Measurements from ENCODE around the gene CARD10.
A peak's percentile ranks its signal among the peaks of the same experiment; 100 is the strongest.

Gene CARD10

GRCh38 chr22:37564111-37564711, 45.0 kb upstream of the CARD10 start:
- TF ChIP-seq CTCF (conservative IDR thresholded peaks at IDR 0.05; ENCODE audit: control insufficient read depth, insufficient read depth, low read depth, low read length): no peak
- peak; percentile 35 for DNase-seq (ENCODE audit: low read depth)
- H3K4me3 ChIP-seq (ENCODE audit: control insufficient read depth, low read depth, low read length): no peak overlapping the region

GRCh38 chr22:37563153-37564081, 44.2 kb upstream of the CARD10 start:
- no peak for TF ChIP-seq CTCF (conservative IDR thresholded peaks at IDR 0.05; ENCODE audit: control insufficient read depth, insufficient read depth, low read depth, low read length)
- peak; percentile 94 for DNase-seq (ENCODE audit: low read depth)
- H3K4me3 ChIP-seq (ENCODE audit: control insufficient read depth, low read depth, low read length): peak overlapping the region; percentile 19

DNA sequence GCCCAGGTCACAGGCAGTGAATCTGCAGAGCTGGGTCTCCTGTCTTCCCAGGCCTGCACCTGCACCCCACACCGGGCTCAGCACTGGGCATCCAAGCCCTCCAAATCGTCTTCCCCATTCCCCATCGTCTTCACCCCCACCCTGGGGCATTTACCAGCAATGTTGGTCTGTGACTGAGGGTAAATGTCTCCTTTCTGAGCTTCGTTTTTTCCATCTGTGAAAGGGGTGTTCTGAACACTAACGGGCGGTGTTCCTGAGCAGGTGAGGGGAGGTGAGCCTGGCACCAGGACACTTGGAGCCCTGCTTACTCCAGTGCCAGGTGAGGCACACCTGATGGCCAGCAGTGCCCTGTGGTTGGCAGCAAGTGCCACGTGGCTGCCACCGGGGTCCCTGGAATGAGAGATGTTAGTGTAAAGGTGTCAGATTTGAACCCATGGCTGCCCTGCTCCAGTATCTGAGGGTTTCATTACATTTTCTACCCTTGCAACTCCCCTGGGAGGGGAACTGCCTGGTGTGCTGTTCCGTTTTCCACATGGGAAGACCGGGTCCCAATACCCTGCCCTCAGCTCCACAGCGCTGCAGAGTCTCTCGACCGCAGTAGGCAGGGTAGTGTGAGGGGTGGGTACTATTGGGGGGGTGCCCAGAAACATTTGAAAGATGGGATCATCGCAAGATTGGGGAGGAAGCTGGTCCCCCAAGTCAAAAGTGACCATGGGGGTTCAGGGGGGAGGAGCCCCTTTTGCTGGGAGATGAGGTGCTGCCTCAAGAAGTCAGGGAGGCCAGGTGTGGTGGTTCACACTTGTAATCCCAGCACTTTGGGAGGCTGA, 43.0 kb upstream of the CARD10 start:
- peak overlapping the region; percentile 79 for H3K4me3 ChIP-seq (ENCODE audit: control insufficient read depth, low read depth, low read length)
- no peak for TF ChIP-seq CTCF (conservative IDR thresholded peaks at IDR 0.05; ENCODE audit: control insufficient read depth, insufficient read depth, low read depth, low read length)
- DNase-seq (ENCODE audit: low read depth): no peak

- peak overlapping the region; percentile 79 for H3K4me3 ChIP-seq (ENCODE audit: control insufficient read depth, low read depth, low read length)
- peak; percentile 89 for DNase-seq (ENCODE audit: low read depth)
- TF ChIP-seq CTCF (conservative IDR thresholded peaks at IDR 0.05; ENCODE audit: control insufficient read depth, insufficient read depth, low read depth, low read length): peak; percentile 72
Measured at GRCh38 chr22:37561212-37562048, 42.2 kb upstream of the CARD10 start.

GRCh38 chr22:37560608-37561211, 41.5 kb upstream of the CARD10 start:
- TF ChIP-seq CTCF (conservative IDR thresholded peaks at IDR 0.05; ENCODE audit: control insufficient read depth, insufficient read depth, low read depth, low read length): no peak
- H3K4me3 ChIP-seq (ENCODE audit: control insufficient read depth, low read depth, low read length): peak overlapping the region; percentile 79
- no peak for DNase-seq (ENCODE audit: low read depth)
